Vagina (tissue), 2 donors: ENCODE data around the gene MRPL27.

Source experiments
- CTCF ChIP-seq, 3 experiments: fragments of 450-650 bp in 2 of 3; fragments of 200-600 bp in 1 of 3; sonication (generic) in 1 of 3; IDR thresholded peaks; one replicate each; pipeline ENCODE4 v1.5.1; 2017 to 2019; ENCODE audit warnings: antibody characterized with exemption in 3 of 3, mild to moderate bottlenecking in 2 of 3, moderate library complexity in 2 of 3
- POLR2A ChIP-seq, 2 donors: fragments of 450-650 bp; IDR thresholded peaks; one replicate each; pipeline ENCODE4 v1.6.1; 2017; ENCODE audit warnings: antibody characterized with exemption in 2 of 2, mild to moderate bottlenecking in 2 of 2, moderate library complexity in 2 of 2

- no peak for TF ChIP-seq POLR2A (IDR thresholded peaks at IDR 0.05)
- no peak for TF ChIP-seq CTCF (IDR thresholded peaks at IDR 0.05)
These were observed 23.5 kb upstream of the MRPL27 start for GRCh38 chr17:50396261-50397110.
